Brain microvascular endothelial cell (primary cell): ENCODE measurements around the gene C2orf80.

ENCODE experiments used
- DNase-seq: peaks from one replicate; pipeline ENCODE4 v3.0.0-alpha.2; 2020
- H3K27ac ChIP-seq: fragments of 250-450 bp; sonication (Bioruptor Pico); 2 replicates; pipeline ENCODE4 v1.5.1; 2020; ENCODE audit warnings: mild to moderate bottlenecking, moderate library complexity
- H3K27me3 ChIP-seq: fragments of 250-450 bp; sonication (Bioruptor Pico); replicated peaks from 2 replicates; pipeline ENCODE4 v1.5.1; 2020; ENCODE audit warnings: mild to moderate bottlenecking
- H3K36me3 ChIP-seq: fragments of 250-450 bp; sonication (Bioruptor Pico); replicated peaks from 2 replicates; pipeline ENCODE4 v1.5.1; 2020; ENCODE audit warnings: mild to moderate bottlenecking
- H3K4me3 ChIP-seq: 2 replicates; pipeline ENCODE4 v1.5.1; 2011; ENCODE audit warnings: low read depth, mild to moderate bottlenecking, control low read depth, low read length, moderate library complexity
- CTCF ChIP-seq: IDR thresholded peaks from 2 replicates; pipeline ENCODE4 v1.5.1; 2011; ENCODE audit warnings: low read depth, mild to moderate bottlenecking, moderate library complexity, low read length, control low read depth, inconsistent platforms; ENCODE audit errors: missing control alignments
- in situ Hi-C: cut with HindIII; loops from 2 replicates; pipeline ENCODE4 v1.10.0; 2017; ENCODE audit warnings: low sequenced_read_pairs, low pct_ligation_motif_present

Gene C2orf80

GRCh38 chr2:208175069-208175839 is 14.6 kb downstream of the C2orf80 start:
- in situ Hi-C loops, result no loop called here
- Histone ChIP-seq H3K4me3 (no peak overlapping the region), H3K36me3 (no peaks in the 10 kb centered on the region), H3K27me3 (no peaks in the 10 kb centered on the region), H3K27ac (no peak overlapping the region)
- peak; percentile 88 for DNase-seq
- TF ChIP-seq CTCF, result peak; percentile 95

GRCh38 chr2:208174144-208174543 is 15.7 kb downstream of the C2orf80 start:
- no peak overlapping the region for H3K27ac ChIP-seq
- TF ChIP-seq CTCF, result no peak
- no peaks in the 10 kb centered on the region for H3K27me3 ChIP-seq
- no peak for DNase-seq
- H3K4me3 ChIP-seq, result no peak overlapping the region
- no peaks in the 10 kb centered on the region for H3K36me3 ChIP-seq
- in situ Hi-C loops, result no loop called here

- Histone ChIP-seq H3K27me3 (no peaks in the 10 kb centered on the region), H3K27ac (no peak overlapping the region), H3K4me3 (no peak overlapping the region), H3K36me3 (no peaks in the 10 kb centered on the region)
- DNase-seq, result no peak
- in situ Hi-C loops, result no loop called here
- no peak for TF ChIP-seq CTCF
These were observed 17.7 kb downstream of the C2orf80 start for GRCh38 chr2:208172125-208172524.

- no peaks in the 10 kb centered on the region for H3K27me3 ChIP-seq
- DNase-seq, result no peak
- no peak overlapping the region for H3K4me3 ChIP-seq
- in situ Hi-C loops, result no loop called here
- no peak for TF ChIP-seq CTCF
- H3K36me3 ChIP-seq, result no peaks in the 10 kb centered on the region
- H3K27ac ChIP-seq, result no peak overlapping the region
These were observed 24.7 kb downstream of the C2orf80 start for GRCh38 chr2:208164951-208165755.

- in situ Hi-C loops, result no loop called here
- Histone ChIP-seq H3K4me3 (no peak within 1 kb of the TSS), H3K27ac (no peak within 1 kb of the TSS), H3K36me3 (no peaks in the 10 kb centered on the region), H3K27me3 (no peaks in the 10 kb centered on the region)
- DNase-seq, result no peak
- no peak for TF ChIP-seq CTCF
These were observed 26.3 kb downstream of the C2orf80 start, which contains the start of gene CRYGA for GRCh38 chr2:208163489-208163888. TSS of gene CRYGA (minus strand) at chr2:208163589. CDS start at chr2:208163556, 33 bp downstream.
